Calu3 (cell line): ENCODE results near the gene EXOC6B. TPM values are rescaled to one million over a fixed set of nuclear protein-coding genes. Genes with fewer than 3 reads are reported as not detected.

Experiments
- BruUV-seq: library from RNA; stranded (reverse); fragments of 400-500 nt; replicated peaks from 2 replicates; lab custom pipeline; 2021; lab: Mats Ljungman, UMichigan
- CTCF ChIA-PET: fragments of 300-600 bp; sonication (Branson Sonifier 250); formaldehyde crosslinking; loops from one replicate; lab custom pipeline; 2022; ENCODE audit warnings: antibody characterized with exemption; lab: Charles Lee
- DNase-seq: peaks from one replicate; pipeline ENCODE4 v3.0.0; 2022
- H3K27ac Mint-ChIP-seq: one replicate; pipeline ENCODE4 v1.8.0; 2022; ENCODE audit warnings: mixed read lengths; ENCODE audit not compliant: unreplicated experiment
- H3K27me3 Mint-ChIP-seq: one replicate; pipeline ENCODE4 v1.8.0; 2022; ENCODE audit warnings: mixed read lengths; ENCODE audit not compliant: unreplicated experiment
- H3K36me3 Mint-ChIP-seq: one replicate; pipeline ENCODE4 v1.8.0; 2022; ENCODE audit warnings: mild to moderate bottlenecking, moderate library complexity, mixed read lengths; ENCODE audit not compliant: insufficient read depth, unreplicated experiment
- H3K4me1 Mint-ChIP-seq: one replicate; pipeline ENCODE4 v1.8.0; 2022; ENCODE audit warnings: mild to moderate bottlenecking, low read depth, mixed read lengths; ENCODE audit not compliant: unreplicated experiment
- H3K4me3 Mint-ChIP-seq: one replicate; pipeline ENCODE4 v1.8.0; 2022; ENCODE audit warnings: mild to moderate bottlenecking, low read depth, moderate library complexity, mixed read lengths; ENCODE audit not compliant: unreplicated experiment
- H3K9me3 Mint-ChIP-seq: one replicate; pipeline ENCODE4 v1.8.0; 2022; ENCODE audit warnings: low read depth, mixed read lengths; ENCODE audit not compliant: unreplicated experiment
- intact Hi-C: fragments of 100-400 bp; cut with micrococcal nuclease; formaldehyde crosslinking; loops from one replicate; pipeline ENCODE4 v1.10.0; 2022; ENCODE audit not compliant: unreplicated experiment
- total RNA-seq: library from RNA; stranded (reverse); gene quantifications from 2 replicates; pipeline ENCODE4 v1.2.3, GENCODE V29; 2022
- TF ChIP-seq, protein P1 (sequence below): fragments of 200-600 bp; IDR thresholded peaks from one replicate; pipeline ENCODE4 v1.8.0; 2022; ENCODE audit warnings: antibody characterized with exemption; ENCODE audit not compliant: unreplicated experiment

EXOC6B gene
- total RNA-seq, 1 experiment from 2014 or later = 26.6 TPM

GRCh38 chr2:72545790-72546189 is 280.0 kb downstream of the EXOC6B start:
- no peaks in the 10 kb centered on the region for H3K27me3 Mint-ChIP-seq
- H3K9me3 Mint-ChIP-seq = no peaks in the 10 kb centered on the region
- no TSS peak for BruUV-seq
- intact Hi-C loops = no loop called here
- H3K36me3 Mint-ChIP-seq = no peaks in the 10 kb centered on the region
- CTCF ChIA-PET = no interaction called here
- TF ChIP-seq, protein P1, sequence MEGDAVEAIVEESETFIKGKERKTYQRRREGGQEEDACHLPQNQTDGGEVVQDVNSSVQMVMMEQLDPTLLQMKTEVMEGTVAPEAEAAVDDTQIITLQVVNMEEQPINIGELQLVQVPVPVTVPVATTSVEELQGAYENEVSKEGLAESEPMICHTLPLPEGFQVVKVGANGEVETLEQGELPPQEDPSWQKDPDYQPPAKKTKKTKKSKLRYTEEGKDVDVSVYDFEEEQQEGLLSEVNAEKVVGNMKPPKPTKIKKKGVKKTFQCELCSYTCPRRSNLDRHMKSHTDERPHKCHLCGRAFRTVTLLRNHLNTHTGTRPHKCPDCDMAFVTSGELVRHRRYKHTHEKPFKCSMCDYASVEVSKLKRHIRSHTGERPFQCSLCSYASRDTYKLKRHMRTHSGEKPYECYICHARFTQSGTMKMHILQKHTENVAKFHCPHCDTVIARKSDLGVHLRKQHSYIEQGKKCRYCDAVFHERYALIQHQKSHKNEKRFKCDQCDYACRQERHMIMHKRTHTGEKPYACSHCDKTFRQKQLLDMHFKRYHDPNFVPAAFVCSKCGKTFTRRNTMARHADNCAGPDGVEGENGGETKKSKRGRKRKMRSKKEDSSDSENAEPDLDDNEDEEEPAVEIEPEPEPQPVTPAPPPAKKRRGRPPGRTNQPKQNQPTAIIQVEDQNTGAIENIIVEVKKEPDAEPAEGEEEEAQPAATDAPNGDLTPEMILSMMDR = no peak
- H3K4me3 Mint-ChIP-seq = no peak overlapping the region
- no peak for DNase-seq
- peaks cover 11% of the 10 kb centered on the region for H3K4me1 Mint-ChIP-seq
- H3K27ac Mint-ChIP-seq = no peak overlapping the region

DNA sequence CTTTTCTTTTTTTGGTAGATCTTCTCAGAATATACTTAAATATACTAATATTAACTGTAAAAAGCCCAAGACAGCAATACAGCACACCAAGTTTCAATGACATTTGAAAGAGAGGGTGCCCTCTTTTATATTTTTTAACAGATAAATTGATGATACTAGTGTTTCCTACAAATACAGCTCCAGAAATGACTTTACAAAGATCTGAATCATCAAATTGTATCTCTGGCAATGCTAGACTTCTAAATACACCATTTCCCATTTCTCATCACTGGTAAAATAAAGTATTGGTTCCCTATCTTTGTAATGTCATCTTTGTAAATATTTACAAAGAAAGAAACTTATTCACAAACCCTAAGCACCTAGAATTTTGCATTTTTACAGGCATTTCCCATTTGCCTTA is 281.3 kb downstream of the EXOC6B start:
- H3K9me3 Mint-ChIP-seq = no peaks in the 10 kb centered on the region
- no peaks in the 10 kb centered on the region for H3K27me3 Mint-ChIP-seq
- intact Hi-C loops = no loop called here
- no peaks in the 10 kb centered on the region for H3K36me3 Mint-ChIP-seq
- no peak overlapping the region for H3K27ac Mint-ChIP-seq
- no peak for DNase-seq
- TF ChIP-seq, protein P1 = no peak
- CTCF ChIA-PET = no interaction called here
- no peak overlapping the region for H3K4me3 Mint-ChIP-seq
- H3K4me1 Mint-ChIP-seq = peaks cover 11% of the 10 kb centered on the region
- BruUV-seq = no TSS peak

- BruUV-seq = no TSS peak
- CTCF ChIA-PET = no interaction called here
- no peaks in the 10 kb centered on the region for H3K27me3 Mint-ChIP-seq
- DNase-seq = no peak
- intact Hi-C loops = no loop called here
- H3K4me3 Mint-ChIP-seq = no peak overlapping the region
- TF ChIP-seq, protein P1 = no peak
- H3K4me1 Mint-ChIP-seq = peaks cover 20% of the 10 kb centered on the region
- H3K9me3 Mint-ChIP-seq = no peaks in the 10 kb centered on the region
- no peaks in the 10 kb centered on the region for H3K36me3 Mint-ChIP-seq
- H3K27ac Mint-ChIP-seq = no peak overlapping the region
Observed at GRCh38 chr2:72543497-72544216, 282.2 kb downstream of the EXOC6B start.

GRCh38 chr2:72539071-72539552 is 286.7 kb downstream of the EXOC6B start:
- BruUV-seq = no TSS peak
- Mint-ChIP-seq H3K4me1 (peaks cover 10% of the 10 kb centered on the region), H3K9me3 (no peaks in the 10 kb centered on the region), H3K4me3 (no peak overlapping the region), H3K36me3 (no peaks in the 10 kb centered on the region), H3K27me3 (no peaks in the 10 kb centered on the region), H3K27ac (no peak overlapping the region)
- intact Hi-C loops = no loop called here
- no peak for DNase-seq
- CTCF ChIA-PET = no interaction called here
- TF ChIP-seq, protein P1 = no peak
